ENCODE results near the gene CST7. TPM values are rescaled to one million over a fixed set of nuclear protein-coding genes. Genes with fewer than 3 reads are reported as not detected.

The CST7 gene
- total RNA-seq, 1 experiment from 2014 or later = not detected

GRCh38 chr20:24954566-24954965 is 5.5 kb downstream of the CST7 start:
- Histone ChIP-seq H3K36me3 (ENCODE audit: control insufficient read depth in 1 of 2, insufficient read depth in 2 of 2, low read length in 2 of 2) (peaks cover 0 to 4% of the 10 kb centered on the region in 2 experiments; a peak in 1 of 4 replicates), H3K9ac (ENCODE audit: low read length) (no peak overlapping the region), H3K4me1 (ENCODE audit: control insufficient read depth in 1 of 2, insufficient read depth in 2 of 2, low read length in 2 of 2) (peaks cover 0 to 4% of the 10 kb centered on the region in 2 experiments; a peak in 1 of 4 replicates), H3K4me3 (replicated peaks in 1 of 2; ENCODE audit: low read depth in 1 of 2, low read length in 2 of 2) (no peak overlapping the region), H3K27ac (ENCODE audit: low read depth, low read length) (no peak overlapping the region), H2AFZ (ENCODE audit: low read depth, low read length, poor library complexity, severe bottlenecking) (no peak overlapping the region), H3K79me2 (ENCODE audit: insufficient read depth, low read length) (no peaks in the 10 kb centered on the region), H3K27me3 (ENCODE audit: insufficient read depth, low read length) (peaks cover 2% of the 10 kb centered on the region; the same call in 1 of the 2 replicates), H4K20me1 (ENCODE audit: insufficient read depth) (no peaks in the 10 kb centered on the region), H3K9me2 (ENCODE audit: insufficient read depth) (no peaks in the 10 kb centered on the region), H3K9me3 (ENCODE audit: control insufficient read depth in 1 of 2, insufficient read depth in 1 of 2, low read depth in 1 of 2, low read length in 2 of 2) (no peaks in the 10 kb centered on the region), H3K4me2 (ENCODE audit: low read length) (no peak overlapping the region)
- DNase-seq (ENCODE audit: low read depth, low spot score) = no peak
- ChIA-PET RAD21 (ENCODE audit: low non-redundant PET in 1 of 2, low total read pairs in 2 of 2, uncharacterized antibody in 2 of 2, unreplicated experiment in 2 of 2) (no interaction called here), POLR2A (no interaction called here), CTCF (no interaction called here)
- intact Hi-C loops (cut with micrococcal nuclease) = no loop called here
- TF ChIP-seq SIN3A (IDR thresholded peaks at IDR 0.05; ENCODE audit: low read depth) (no peak), POLR2AphosphoS5 (IDR thresholded peaks at IDR 0.05; ENCODE audit: low read depth, low read length) (no peak), CTCF (IDR thresholded peaks at IDR 0.05 in 2 of 3, conservative IDR thresholded peaks at IDR 0.05 in 1 of 3; ENCODE audit: borderline replicate concordance in 1 of 3, insufficient read depth in 1 of 3, low read depth in 2 of 3, low read length in 2 of 3) (no peak), EZH2 (IDR thresholded peaks at IDR 0.05) (no peak), POLR2A (IDR thresholded peaks at IDR 0.05; ENCODE audit: borderline replicate concordance, extremely low read depth, insufficient read depth, insufficient read length) (no peak), ZNF274 (IDR thresholded peaks at IDR 0.05; ENCODE audit: low read depth, low read length) (no peak), ZFX (IDR thresholded peaks at IDR 0.05) (no peak), YY1 (IDR thresholded peaks at IDR 0.05; ENCODE audit: extremely low read depth, insufficient replicate concordance, low read depth, low read length) (no peak), SP1 (IDR thresholded peaks at IDR 0.05; ENCODE audit: low read depth) (no peak), MAX (IDR thresholded peaks at IDR 0.05) (no peak), EZH2phosphoT487 (IDR thresholded peaks at IDR 0.05; ENCODE audit: borderline replicate concordance) (no peak), JUND (IDR thresholded peaks at IDR 0.05) (no peak), CEBPB (IDR thresholded peaks at IDR 0.05; ENCODE audit: low read depth) (no peak), TCF7L2 (IDR thresholded peaks at IDR 0.05; ENCODE audit: borderline replicate concordance, extremely low read depth, insufficient read depth, insufficient read length) (no peak), CBX3 (IDR thresholded peaks at IDR 0.05; ENCODE audit: low read depth) (no peak), ELF1 (IDR thresholded peaks at IDR 0.05; ENCODE audit: borderline replicate concordance, low read depth) (no peak), EGR1 (IDR thresholded peaks at IDR 0.05; ENCODE audit: low read depth) (no peak), ZBTB33 (IDR thresholded peaks at IDR 0.05; ENCODE audit: extremely low read depth, insufficient replicate concordance, low read length) (no peak)
- TF ChIP-seq, protein P1, sequence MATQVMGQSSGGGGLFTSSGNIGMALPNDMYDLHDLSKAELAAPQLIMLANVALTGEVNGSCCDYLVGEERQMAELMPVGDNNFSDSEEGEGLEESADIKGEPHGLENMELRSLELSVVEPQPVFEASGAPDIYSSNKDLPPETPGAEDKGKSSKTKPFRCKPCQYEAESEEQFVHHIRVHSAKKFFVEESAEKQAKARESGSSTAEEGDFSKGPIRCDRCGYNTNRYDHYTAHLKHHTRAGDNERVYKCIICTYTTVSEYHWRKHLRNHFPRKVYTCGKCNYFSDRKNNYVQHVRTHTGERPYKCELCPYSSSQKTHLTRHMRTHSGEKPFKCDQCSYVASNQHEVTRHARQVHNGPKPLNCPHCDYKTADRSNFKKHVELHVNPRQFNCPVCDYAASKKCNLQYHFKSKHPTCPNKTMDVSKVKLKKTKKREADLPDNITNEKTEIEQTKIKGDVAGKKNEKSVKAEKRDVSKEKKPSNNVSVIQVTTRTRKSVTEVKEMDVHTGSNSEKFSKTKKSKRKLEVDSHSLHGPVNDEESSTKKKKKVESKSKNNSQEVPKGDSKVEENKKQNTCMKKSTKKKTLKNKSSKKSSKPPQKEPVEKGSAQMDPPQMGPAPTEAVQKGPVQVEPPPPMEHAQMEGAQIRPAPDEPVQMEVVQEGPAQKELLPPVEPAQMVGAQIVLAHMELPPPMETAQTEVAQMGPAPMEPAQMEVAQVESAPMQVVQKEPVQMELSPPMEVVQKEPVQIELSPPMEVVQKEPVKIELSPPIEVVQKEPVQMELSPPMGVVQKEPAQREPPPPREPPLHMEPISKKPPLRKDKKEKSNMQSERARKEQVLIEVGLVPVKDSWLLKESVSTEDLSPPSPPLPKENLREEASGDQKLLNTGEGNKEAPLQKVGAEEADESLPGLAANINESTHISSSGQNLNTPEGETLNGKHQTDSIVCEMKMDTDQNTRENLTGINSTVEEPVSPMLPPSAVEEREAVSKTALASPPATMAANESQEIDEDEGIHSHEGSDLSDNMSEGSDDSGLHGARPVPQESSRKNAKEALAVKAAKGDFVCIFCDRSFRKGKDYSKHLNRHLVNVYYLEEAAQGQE (IDR thresholded peaks at IDR 0.05; ENCODE audit: low read depth) = no peak
- no peak for ATAC-seq
- no TSS peak for BruUV-seq (replicated peaks)
